H54 (cell line): ENCODE results near the gene CITED4.
A peak's percentile ranks its signal among the peaks of the same experiment; 100 is the strongest.

ENCODE experiments used
- DNase-seq: peaks from one replicate; pipeline ENCODE4 v3.0.0; 2011; ENCODE audit warnings: low spot score, mixed read lengths; ENCODE audit not compliant: insufficient read length
- FAIRE-seq: peaks from 3 replicates; lab custom pipeline; 2011; peaks lifted over from hg19 to GRCh38; lab: Jason Lieb, UNC
- POLR2A ChIP-seq: IDR thresholded peaks from 2 replicates; pipeline ENCODE4 v1.6.1; 2011; ENCODE audit warnings: low read depth, mild to moderate bottlenecking, low read length

The CITED4 gene

DNA sequence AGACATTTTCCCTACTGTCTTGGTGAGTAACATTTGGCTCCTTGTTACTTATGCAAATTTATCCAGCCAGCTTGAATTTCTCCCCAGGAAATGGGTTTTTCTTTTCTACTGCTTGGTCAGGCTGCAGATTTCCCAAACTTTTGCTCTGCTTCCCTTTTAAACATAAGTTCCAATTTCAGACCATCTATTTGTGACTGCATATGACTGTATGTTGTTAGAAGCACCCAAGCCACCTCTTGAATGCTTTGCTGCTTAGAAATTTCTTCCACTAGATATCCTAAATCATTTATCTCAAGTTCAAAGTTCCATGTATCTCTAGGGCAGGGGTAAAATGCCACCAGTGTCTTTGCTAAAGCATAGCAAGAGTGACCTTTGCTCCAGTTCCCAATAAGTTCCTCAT, 32.3 kb upstream of the CITED4 start:
- DNase-seq = no peak
- no peak for FAIRE-seq
- TF ChIP-seq POLR2A = no peak

DNA sequence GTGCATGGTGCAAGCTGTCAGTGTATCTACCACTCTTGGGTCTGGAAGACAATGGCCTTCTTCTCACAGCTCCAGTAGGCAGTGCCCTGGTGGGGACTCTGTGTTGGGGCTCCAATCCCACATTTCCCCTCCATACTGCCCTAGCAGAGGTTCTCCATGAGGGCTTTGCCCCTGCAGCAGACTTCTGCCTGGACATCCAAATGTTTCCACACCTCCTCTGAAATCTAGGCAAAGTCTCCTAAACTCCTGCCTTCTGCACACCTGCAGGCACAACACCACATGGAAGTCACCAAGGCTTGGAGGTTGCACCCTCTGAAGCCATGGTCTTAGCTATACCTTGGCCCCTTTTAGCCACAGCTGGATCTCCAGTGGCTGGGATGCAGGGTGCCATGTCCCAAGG, 31.8 kb upstream of the CITED4 start:
- FAIRE-seq (no peak), DNase-seq (no peak)
- no peak for TF ChIP-seq POLR2A

DNA sequence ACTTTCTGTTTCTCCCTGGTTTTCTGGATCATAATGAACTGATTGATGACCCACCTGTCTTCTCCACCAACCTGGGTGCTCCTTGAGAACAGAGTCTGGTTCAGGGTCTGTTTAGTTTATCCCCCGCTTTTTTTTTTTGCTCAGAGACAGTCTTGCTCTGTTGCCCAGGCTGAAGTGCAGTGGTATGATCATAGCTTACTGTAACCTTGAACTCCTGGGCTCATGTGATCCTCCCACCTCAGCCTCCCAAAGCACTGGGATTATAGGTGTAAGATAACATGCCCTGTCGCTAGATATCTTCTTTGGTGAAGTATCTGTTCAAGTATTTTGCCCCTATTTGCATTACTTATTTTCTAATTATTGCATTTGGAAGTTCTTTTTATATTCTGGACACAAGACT, 30.2 kb upstream of the CITED4 start:
- DNase-seq (no peak), FAIRE-seq (no peak)
- TF ChIP-seq POLR2A = no peak

DNA sequence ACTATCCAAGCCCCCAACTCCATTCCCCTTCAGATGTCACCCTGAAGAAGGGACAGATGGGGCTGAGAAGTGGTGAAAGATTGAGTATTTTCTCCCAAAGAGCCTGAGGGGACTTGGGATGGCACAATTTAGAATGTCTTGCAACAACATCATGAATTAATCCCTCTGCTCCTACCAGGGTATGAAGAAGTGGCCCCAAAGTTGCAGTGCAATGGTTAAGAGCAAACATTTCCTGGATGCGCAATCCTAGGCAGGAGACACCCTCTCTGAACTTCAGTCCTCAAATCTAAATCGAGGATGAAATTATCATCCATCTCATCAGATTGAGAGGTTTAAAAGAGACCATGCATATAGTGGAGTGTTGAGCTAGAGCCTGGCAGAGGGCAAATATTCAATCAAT, 28.6 kb upstream of the CITED4 start:
- no peak for FAIRE-seq

DNA sequence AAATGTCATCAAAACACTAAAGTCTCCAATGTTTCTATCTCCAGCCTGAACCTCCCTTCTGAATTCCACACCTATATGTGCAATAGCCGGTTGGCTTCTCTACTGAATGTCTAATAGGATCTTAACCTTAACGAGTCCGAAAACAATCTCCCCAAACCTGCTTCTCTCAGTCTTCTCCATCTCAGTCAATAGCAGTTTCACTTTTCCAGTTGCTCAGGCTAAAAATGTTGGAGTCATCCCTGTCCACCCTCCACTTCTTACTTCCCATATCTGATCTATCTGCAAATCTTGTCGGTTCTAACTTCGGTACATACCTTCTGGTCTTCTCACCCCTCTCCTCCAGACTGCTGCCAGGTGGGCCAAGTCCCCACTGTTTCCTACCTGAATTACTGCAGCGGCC, 25.5 kb upstream of the CITED4 start:
- DNase-seq (no peak), FAIRE-seq (no peak)
- TF ChIP-seq POLR2A = no peak

More for the DNA sequence above, 28.6 kb upstream of the CITED4 start:
- TF ChIP-seq POLR2A = no peak
- no peak for DNase-seq

DNA sequence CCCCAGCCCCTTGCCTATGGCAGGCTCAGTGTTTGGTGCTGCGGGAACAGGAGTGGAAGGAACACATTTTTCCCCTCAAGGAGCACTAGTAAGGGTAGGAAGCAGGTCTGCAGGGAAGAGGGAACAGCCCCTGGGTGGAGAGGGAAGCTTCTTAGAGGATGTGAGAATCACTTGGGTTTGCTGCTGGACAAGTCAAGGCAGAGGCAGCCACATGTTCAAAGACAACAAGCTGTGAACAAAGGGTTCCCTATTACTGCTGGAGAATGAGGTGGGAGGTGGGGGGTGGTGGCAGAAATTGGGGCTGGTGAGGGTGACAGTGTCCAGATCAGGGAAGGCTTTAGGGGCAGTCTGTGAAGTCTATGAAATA, 24.8 kb upstream of the CITED4 start:
- TF ChIP-seq POLR2A = no peak
- FAIRE-seq (no peak), DNase-seq (no peak)

DNA sequence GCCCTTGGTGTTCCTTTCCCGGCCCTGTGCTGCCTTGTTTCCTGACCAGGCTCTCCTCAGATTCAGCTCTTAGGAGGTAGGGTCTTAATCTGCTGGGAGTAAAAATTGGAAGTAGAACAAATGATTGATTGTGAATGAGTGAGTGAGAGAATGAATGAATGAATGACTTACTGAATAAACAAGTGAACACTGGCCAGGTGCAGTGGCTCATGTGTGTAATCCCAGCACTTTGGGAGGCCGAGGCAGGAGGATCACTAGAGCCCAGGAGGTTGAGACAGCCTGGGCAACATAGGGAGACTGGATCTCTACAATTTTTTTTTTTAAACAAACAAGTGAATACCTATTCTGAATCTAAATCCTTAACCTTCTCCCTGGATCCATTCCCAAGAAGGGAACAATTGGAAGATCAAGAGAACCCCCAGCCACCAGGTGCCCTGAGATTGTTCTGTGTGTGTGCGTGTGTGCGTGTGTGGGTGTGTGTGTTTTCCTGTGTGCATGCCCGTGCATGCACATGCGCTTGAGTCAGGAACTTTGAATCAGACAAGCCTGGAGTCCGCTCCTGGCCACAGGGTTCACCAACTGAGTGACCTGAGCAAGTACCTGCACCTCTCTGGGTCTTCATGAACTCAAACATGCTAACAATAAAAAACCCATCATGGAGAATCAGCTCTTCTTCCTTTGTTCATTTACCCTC, 24.3 kb upstream of the CITED4 start:
- TF ChIP-seq POLR2A = no peak
- no peak for FAIRE-seq
- DNase-seq = no peak

DNA sequence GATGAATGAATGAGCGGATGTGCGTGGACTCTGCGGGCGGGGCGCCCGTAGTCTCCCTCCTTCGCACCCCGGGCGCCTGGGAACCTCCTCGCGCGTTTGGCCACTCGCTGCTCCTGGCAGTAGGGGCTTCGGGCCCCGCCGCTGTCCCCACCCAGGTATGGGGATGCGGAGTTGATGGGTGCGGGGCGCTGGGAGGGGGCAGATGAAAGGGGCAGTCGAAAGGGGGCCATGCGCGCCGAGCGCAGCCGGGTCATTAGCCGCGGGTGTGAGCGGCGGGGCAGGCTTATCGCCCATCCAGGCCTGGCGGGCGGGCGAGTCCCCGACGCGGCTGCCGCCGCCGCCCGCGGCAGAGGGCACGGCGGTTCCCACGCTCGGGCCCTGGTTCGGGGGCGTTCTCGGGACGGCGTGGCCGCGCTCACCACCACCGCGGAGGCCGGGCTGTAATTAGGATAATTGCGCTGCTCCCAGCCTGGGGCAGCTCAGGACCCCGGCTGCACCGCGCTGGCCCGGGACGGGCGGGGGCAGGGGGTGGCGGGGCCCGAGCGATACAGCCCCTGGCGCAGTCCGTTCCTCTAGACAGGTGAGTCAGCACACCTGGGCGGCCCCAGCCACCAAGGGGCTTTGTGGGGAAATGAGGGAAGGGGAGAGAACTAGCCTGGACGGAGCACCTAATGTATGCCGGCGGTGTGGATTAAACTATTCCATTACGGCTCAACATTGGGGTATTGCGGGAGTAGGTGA, 22.1 kb upstream of the CITED4 start:
- FAIRE-seq (no peak), DNase-seq (no peak)
- TF ChIP-seq POLR2A = no peak

DNA sequence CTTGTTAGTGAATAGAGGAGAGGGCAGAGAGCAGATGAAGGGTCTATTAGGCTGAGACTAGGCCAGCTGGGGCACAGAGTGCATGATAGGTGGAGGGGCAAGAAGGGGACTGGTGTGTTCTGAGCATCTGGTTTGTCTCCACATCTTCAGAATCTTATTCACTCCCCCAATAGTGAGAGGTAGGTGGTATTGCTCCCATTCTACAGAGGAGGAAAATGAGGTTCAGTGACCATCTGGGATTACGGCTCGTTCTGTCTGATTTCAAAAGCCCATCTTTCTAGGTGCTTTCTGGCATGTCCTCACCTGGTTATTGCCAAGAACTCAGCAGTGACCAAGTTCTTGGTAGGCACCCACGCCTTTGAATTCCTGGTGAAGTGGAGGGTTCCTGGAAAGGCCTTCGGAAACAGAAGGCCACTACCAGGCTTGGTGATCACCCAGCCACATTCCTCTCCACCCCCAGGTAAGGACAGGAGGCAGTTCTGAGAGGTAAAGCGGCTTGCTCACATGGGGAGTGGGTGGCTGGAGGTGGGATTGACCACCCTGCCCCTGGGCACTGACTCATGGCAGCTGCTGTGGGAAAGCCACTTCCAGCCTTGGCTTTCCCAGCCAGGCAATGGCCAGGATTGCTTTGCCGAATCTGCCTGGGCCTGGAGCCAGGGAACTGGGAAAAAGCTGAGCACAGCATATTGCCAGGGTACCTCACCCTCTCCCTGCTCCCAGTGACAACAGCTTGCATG, 18.8 kb upstream of the CITED4 start:
- DNase-seq (no peak), FAIRE-seq (no peak)
- TF ChIP-seq POLR2A = no peak

DNA sequence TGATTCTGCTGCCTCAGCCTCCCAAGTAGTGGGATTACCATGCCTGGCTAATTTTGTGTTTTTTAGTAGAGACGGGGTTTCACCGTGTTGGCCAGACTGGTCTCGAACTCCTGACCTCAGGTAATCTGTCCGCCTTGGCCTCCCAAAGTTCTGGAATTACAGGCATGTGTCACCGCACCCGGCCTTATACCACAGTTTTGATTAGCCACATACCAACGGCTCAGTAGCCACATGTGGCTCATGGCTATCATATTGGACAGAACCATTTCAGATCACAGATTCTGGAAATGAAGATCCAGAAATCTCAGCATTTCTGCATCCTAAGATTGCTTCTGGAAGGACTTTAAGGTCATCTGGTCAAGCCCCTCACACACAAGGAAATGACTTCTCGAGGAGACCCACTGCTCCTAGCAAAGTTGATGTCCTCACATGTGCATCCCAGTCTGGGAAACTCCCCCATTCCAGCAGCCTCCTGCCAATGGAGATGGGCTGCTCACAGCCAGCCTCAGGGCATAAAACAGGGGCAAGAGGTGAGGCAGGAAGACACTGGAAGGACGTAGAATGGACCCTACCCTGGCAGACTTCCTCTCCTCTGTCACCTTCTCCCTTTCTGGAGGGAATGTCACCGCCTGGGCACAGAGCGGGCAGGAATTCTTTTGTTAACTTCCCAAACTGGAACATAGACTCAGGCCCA, 17.5 kb upstream of the CITED4 start:
- FAIRE-seq = no peak
- TF ChIP-seq POLR2A = no peak
- DNase-seq = no peak

DNA sequence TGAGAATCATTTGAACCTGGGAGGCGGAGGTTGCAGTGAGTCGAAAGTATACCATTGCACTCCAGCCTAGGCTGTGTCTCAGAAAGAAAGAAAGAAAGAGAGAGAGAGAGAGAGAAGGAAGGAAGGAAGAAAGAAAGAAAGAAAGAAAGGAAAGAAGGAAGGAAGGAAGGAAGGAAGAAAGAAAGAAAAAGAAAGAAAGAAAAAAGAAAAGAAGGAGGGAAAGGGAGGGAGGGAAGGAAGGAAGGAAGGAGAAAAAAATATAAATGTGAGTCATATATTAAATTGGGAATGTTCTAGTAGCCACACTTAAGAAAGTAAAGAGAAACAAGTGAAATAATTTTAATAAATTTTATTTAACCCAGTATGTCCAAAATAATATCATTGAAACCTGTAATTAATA, 16.7 kb upstream of the CITED4 start:
- TF ChIP-seq POLR2A = no peak
- FAIRE-seq (no peak), DNase-seq (no peak)

DNA sequence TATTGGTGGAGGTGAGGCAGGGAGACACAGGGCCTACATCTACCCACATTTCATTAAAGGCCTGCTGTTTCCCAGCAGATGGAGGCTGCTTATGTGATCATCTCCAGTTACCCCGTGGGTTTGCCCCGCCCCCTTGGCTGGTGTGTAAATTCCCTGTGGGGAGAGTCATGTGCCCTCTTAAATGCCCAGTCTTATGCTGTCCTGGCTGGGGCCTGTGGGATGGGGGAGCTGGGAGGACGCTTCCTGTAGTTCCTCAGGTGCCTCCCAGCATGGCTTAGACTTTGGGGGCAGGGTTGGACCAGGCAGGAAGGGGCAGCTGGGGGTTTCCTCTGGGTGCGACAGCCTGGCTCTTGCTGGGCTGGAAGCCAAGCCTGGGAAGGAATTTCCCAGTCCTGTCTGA, 15.5 kb upstream of the CITED4 start:
- DNase-seq (peak; percentile 92), FAIRE-seq (peak; percentile 27)
- no peak for TF ChIP-seq POLR2A

DNA sequence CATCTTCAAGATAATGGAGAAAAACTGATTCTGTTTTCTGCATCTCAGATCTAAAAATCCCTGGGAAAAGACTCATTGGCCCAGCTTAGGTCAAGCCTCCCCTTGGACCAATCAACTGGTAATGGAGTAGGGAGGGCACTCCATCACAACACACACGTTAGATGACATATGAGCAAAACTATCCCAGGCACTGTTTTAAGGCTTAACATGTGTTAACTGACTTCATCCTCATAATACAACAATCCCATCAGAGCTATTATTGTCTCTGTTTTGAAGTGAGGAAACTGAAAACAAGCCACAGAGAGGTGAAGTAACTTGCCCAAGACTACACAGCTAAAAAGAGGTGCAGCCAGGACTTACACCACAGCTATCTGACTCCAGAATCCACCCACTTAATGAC, 14.7 kb upstream of the CITED4 start:
- no peak for FAIRE-seq

DNA sequence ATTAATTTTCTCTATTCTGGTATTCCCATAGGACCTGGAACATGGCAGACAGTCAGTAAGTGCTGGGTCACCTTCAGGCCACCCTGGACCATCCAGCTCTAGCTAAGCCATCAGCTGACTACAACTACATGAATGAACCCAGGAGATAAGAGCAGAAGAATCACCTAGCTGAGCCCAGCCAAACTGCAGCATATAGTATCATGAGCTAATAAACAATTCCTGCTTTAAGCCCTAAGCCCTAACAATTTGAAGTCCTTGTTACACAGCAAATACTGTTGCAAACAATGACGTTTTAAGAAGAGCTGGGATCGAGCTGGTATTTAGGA, 14.2 kb upstream of the CITED4 start:
- DNase-seq (no peak), FAIRE-seq (no peak)
- TF ChIP-seq POLR2A = no peak

More for the DNA sequence above, 14.7 kb upstream of the CITED4 start:
- DNase-seq = no peak
- no peak for TF ChIP-seq POLR2A
